Gastroesophageal sphincter (tissue), 2 donors: ENCODE measurements around the gene PDZK1.
"Not testable (repeated sequence)": the region's sequence is repeated elsewhere in the genome, so short reads cannot be mapped to it uniquely, and the experiment has no call there.

Source experiments
- POLR2A ChIP-seq, 2 donors: fragments of 450-650 bp; IDR thresholded peaks; one replicate each; pipeline ENCODE4 v1.6.1; 2017; ENCODE audit warnings: antibody characterized with exemption in 2 of 2, mild to moderate bottlenecking in 2 of 2, moderate library complexity in 1 of 2
- POLR2AphosphoS5 ChIP-seq: sonication (generic); formaldehyde crosslinking; IDR thresholded peaks from one replicate; pipeline ENCODE4 v1.6.1; 2017; ENCODE audit warnings: antibody characterized with exemption

GRCh38 chr1:145662502-145662901 lies 44.7 kb downstream of the PDZK1 start:
- not testable (repeated sequence) for TF ChIP-seq POLR2AphosphoS5; POLR2A (IDR thresholded peaks at IDR 0.05)
